GM12892 (cell line): ENCODE measurements around the gene NSL1. TPM values are rescaled to one million over a fixed set of nuclear protein-coding genes. Genes with fewer than 3 reads are reported as not detected.
A peak's percentile ranks its signal among the peaks of the same experiment; 100 is the strongest.
"Not testable (repeated sequence)": the region's sequence is repeated elsewhere in the genome, so short reads cannot be mapped to it uniquely, and the experiment has no call there.

Source experiments
- DNase-seq: peaks from one replicate; pipeline ENCODE4 v3.0.0; 2011; ENCODE audit not compliant: insufficient read length
- FAIRE-seq: peaks from 2 replicates; lab custom pipeline; 2011; peaks lifted over from hg19 to GRCh38; lab: Jason Lieb, UNC
- POLR2A ChIP-seq: IDR thresholded peaks from 2 replicates; pipeline ENCODE4 v1.6.1; 2011; ENCODE audit warnings: low read depth, low read length, control low read depth
- POLR2AphosphoS5 ChIP-seq: IDR thresholded peaks from 2 replicates; pipeline ENCODE4 v1.6.1; 2011; ENCODE audit warnings: low read depth, low read length, control low read depth
- TAF1 ChIP-seq: IDR thresholded peaks from 2 replicates; pipeline ENCODE4 v1.6.1; 2011; ENCODE audit warnings: low read depth, mild to moderate bottlenecking, control low read depth, low read length, borderline replicate concordance
- polyA plus RNA-seq: library from polyadenylated mRNA; unstranded; fragments of >200 nt; gene quantifications from one replicate; pipeline ENCODE4 v1.2.1, GENCODE V29; 2012; ENCODE audit warnings: missing spikeins, inconsistent platforms; ENCODE audit not compliant: missing spikeins

Gene NSL1, protein sequence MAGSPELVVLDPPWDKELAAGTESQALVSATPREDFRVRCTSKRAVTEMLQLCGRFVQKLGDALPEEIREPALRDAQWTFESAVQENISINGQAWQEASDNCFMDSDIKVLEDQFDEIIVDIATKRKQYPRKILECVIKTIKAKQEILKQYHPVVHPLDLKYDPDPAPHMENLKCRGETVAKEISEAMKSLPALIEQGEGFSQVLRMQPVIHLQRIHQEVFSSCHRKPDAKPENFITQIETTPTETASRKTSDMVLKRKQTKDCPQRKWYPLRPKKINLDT
- 27.5 TPM for polyA plus RNA-seq

DNA sequence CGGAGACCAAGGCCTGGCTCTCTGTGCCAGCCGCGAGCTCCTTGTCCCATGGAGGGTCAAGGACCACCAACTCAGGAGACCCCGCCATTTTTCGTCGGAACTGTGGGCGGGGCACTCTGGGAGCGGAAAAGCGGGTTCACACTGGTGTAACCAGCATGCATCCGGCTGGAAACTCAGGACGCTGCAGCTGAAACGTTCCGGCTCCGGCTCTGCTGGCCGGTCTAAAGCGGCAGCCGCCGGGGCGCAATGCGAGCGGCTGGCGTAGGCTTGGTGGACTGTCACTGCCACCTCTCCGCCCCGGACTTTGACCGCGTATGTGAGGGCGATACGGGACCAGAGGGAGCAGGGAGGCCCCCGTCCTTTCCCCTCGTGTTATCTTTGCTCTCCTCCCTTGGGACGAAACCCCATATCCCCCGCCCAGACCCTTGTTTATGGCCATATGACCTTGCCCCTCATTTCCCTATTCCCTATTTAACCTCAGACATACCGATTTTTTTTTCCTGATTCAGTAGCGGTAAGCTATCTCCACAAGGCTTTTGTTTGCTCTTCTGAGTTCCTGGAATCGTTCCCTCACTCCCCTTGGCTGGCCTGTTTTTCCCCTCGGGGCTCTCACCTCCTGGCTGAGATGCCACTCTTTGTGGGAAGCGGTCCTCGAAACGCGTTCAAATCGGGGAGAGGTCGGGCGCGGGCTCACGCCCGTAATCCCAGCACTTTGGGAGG lies at the start of gene NSL1, which contains the start of gene TATDN3:
NSL1 (minus strand) TSS at position 102 of the 720 bp plus-strand sequence; CDS start at position 88, 14 bp downstream.
TATDN3 (plus strand) TSS at position 219 of the 720 bp plus-strand sequence; CDS start at position 247, 28 bp downstream.
- DNase-seq, result peak; percentile 50
- FAIRE-seq, result peak; percentile 95
- TF ChIP-seq POLR2A (peak; percentile 94), POLR2AphosphoS5 (peak; percentile 96), TAF1 (peak; percentile 97)

DNA sequence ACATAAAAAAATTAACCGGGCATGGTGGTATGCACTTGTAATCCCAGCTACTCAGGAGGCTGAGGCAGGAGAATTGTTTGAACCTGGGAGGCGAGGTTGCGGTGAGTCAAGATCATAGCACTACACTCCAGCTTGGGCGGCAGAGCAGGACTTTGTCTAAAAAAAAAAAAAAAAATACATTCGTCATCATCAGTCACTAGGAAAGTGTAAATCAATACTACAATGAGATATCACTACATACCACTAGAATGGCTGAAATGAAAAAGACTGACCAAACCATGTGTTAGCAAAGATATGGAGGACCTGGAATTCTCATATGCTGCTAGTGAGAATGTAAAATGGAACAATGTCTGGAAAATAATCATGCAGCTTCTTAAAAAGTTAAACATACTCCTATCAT lies 46.6 kb upstream of the NSL1 start:
- FAIRE-seq (no peak), DNase-seq (no peak)
- TF ChIP-seq POLR2A, result no peak
- no peak for TF ChIP-seq TAF1
- TF ChIP-seq POLR2AphosphoS5, result no peak

DNA sequence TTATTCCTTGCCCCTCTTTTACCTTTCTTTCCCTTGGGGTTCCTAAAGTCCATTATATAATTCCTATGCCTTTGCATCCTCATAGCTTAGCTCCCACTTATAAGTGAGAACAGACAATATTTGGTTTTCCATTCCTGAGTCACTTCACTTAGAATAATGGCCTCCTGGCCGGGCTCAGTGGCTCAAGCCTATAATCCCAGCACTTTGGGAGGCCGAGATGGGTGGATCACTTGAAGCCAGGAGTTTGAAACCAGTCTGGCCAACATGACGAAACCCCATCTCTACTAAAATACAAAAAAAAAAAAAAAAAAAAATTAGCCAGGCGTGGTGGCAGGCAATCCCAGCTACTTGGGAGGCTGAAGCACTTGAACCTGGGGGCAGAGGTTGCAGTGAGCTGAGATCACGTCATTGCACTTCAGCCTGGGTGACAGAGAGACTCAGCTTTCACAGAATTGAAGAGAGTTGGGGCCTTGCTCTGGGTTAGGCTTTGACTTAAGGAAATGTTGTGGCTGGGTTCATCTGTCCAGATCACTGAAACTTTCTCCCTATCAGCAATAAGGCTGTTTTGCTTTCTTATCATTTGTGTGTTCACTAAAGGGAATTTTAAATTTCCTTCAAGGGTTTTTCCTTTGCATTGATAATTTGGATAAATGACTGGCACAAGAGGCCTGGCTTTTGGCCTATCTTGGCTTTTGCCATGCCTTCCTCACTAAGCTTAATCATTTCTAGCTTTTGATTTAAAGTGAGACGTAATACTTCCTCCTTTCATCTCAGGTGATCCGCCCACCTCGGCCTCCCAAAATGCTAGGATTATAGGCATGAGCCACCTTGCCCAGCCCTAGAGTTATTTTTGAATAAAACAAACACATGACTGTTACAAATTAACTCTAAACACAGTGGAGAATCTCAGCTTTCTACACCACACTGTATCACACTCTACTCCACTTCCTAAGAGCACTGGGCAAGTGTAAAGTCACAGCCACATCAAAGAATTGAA lies 41.9 kb upstream of the NSL1 start:
- not testable (repeated sequence) for DNase-seq
- peak; percentile 73 for FAIRE-seq

DNA sequence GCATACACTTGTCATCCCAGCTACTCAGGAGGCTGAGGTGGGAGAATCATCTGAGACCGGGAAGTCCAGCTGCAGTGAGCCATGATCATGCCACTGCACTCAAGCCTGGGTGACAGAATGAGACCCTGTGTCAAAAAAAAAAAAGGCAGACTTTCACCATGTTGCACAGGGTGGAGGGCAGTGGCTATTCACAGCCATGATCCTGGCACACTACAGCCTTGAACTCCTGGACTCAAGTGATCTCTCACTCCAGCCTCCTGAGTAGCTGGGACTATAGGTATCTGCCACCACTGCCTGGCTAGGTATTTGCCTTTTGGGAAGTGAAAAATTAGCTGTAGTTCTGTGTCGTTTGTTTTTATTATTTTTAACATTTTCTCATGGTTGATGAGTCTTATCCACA lies 36.8 kb upstream of the NSL1 start:
- FAIRE-seq (no peak), DNase-seq (no peak)
- TF ChIP-seq TAF1 (no peak), POLR2AphosphoS5 (no peak), POLR2A (no peak)

DNA sequence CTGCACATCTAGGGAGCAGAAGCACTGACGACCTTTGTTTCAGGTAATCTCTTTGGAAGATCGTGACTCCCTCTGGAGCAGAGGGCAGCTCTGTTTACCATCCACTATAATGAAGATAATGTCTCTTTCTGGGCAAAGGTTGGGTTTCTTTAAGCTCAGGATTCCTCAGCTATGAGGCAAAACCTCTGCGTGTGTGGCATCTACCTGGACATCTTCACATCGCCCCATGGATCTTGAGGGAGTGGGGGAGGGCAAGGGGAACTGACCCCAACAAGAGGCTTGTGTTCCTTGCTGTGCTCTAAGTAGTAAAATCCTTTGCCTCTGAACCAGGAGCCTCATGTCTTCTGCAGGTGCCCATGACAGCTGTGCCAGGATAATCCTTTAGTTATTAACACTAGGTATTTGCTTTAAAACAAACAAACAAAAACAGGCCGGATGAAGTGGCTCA lies 36.3 kb upstream of the NSL1 start:
- FAIRE-seq (no peak), DNase-seq (no peak)
- TF ChIP-seq POLR2AphosphoS5 (no peak), TAF1 (no peak), POLR2A (no peak)

DNA sequence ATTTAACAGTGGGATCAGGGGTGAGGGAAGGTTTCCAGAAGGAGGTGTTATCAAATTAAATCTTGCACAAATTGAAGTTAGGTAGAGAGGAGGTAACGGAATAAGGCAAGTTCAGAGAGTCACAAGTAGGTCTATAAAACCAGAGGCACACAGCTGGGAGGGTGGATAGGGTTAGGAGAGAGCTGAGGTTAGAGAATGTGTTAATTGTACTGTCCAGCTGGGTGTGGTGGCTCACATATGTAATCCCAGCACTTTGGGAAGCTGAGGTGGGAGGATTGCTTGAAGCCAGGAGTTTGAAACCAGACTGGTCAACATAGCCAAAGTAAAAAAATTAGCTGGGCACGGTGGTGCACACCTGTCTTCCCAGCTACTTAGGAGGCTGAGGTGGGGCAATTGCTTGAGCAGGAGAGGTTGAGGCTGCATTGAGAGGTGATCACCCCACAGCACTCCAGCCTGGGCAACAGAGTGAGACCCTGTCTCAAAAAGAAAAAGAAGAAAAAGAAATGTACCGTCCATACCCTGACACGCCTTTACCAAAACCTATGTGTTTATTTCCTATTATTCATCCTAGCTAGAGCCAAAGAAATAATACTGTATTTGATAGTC lies 35.7 kb upstream of the NSL1 start:
- TF ChIP-seq POLR2AphosphoS5 (no peak), TAF1 (no peak), POLR2A (no peak)
- FAIRE-seq, result no peak
- DNase-seq, result no peak

DNA sequence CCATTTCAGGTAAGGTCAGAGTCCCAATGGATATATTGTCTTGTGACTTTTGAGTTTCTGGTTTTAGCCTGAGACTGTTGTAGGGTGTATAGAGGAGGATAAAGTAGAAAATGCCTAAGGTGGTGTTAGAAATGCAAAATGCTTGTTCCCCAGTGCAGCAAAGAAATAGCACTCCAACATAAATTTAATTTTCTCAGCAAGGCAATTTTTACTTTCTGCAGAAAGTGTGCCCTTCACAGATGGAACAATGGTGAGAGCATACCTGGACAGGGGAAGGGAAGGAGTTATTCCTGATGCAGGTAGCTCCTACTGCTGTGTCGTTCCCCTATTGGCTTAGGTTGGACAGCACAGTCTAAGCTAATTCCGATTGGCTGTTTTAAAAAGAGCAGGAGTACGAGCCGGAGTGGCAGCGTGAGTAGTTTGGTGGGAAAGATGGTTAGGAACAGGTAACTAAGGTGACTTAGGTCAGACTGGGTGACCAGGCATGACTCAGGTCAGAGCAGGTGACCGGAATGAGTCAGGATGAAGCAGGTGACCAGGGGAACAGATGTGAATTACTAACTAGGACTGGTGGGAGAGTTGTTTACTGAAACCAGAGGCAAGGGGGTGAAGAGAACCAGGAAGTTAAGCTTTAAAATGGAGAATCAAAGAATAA lies 34.3 kb upstream of the NSL1 start:
- no peak for TF ChIP-seq POLR2A
- TF ChIP-seq TAF1, result no peak
- TF ChIP-seq POLR2AphosphoS5, result no peak
- DNase-seq (no peak), FAIRE-seq (peak; percentile 70)

DNA sequence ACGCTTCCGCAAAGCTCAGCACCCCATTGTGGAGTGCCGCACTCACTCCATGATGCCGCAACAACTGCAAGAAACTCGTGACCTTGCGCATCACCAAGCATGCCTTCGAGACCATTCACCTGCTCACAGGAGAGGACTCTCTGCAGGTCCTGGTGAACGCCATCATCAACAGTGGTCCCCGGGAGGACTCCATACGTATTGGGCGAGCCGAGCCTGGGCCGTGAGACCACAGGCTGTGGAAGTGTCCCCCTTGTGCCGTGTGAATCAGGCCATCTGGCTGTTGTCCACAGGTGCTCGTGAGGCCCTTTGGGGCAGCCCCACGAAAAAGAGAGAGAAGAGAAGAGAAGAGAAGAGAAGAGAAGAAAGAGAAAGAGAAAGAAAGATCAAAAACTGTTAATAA lies 32.6 kb upstream of the NSL1 start:
- TF ChIP-seq POLR2A (no peak), POLR2AphosphoS5 (no peak), TAF1 (no peak)
- no peak for FAIRE-seq
- DNase-seq, result no peak

DNA sequence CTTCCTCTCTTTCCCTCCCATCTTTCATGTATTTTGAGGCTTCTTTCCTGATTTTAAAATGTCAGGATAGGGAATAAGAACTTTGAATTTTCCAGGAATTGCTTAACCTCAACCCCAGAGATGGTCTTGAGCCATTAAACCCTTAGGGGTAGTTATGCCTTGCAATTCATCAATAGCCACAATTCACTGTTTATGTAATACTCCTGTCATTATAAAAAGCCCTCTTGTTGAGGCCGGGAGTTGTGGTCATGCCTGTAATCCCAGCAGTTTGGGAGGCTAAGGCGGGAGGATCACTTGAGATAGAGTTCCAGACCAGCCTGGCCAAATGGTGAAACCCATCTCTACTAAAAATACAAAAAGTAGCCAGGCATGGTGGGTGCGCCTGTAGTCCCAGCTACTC lies 31.4 kb upstream of the NSL1 start:
- TF ChIP-seq POLR2A (no peak), TAF1 (no peak), POLR2AphosphoS5 (no peak)
- no peak for DNase-seq
- no peak for FAIRE-seq

DNA sequence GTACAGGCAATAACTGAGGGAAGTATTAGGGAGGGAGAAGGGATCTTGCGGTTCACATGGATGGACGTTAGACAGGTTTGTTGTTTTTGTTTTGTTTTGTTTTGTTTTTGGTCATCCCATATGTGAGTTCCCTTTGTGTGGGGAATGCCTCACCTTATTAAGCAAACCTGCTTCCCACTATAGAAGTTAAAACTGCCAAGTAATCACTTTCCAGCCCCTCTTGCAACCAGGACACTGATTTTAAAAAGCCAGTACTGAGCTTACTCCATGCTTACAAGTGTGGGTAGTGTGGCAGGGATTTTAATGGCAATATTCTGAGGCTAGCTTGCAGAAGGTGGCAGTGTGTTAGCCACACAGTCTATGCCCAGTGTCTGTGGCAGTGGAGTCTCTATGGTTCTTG lies 29.4 kb upstream of the NSL1 start:
- DNase-seq (no peak), FAIRE-seq (peak; percentile 70)
- TF ChIP-seq POLR2AphosphoS5, result no peak
- no peak for TF ChIP-seq POLR2A
- no peak for TF ChIP-seq TAF1

DNA sequence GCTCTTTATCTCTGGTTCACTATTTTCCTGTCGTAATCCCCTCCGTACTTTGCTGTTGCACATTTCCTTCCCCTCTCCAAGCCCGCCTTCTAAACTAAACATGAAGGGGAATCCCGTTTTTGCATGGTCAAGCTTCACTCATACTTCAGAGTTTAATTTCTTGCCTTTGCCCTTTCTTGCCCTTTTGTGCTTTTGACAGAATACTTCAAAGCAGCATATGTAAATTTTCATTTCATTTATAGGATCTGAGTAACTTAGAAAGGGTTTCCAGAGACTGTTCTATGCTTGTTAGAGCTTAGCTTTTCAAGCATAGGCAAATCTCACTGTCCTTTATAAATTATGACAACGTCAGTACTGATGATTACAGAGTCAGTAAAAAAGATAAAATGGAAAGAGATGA lies 28.1 kb upstream of the NSL1 start:
- no peak for TF ChIP-seq POLR2AphosphoS5
- TF ChIP-seq TAF1, result no peak
- TF ChIP-seq POLR2A, result no peak
- DNase-seq, result no peak
- peak; percentile 89 for FAIRE-seq
